IPS-NIHi7 (cell line): ENCODE measurements around the gene MAML3.

Experiments used
- DNase-seq: peaks from one replicate; pipeline ENCODE4 v3.0.0; 2012; ENCODE audit warnings: mixed read lengths; ENCODE audit errors: extremely low spot score

Gene MAML3

DNA sequence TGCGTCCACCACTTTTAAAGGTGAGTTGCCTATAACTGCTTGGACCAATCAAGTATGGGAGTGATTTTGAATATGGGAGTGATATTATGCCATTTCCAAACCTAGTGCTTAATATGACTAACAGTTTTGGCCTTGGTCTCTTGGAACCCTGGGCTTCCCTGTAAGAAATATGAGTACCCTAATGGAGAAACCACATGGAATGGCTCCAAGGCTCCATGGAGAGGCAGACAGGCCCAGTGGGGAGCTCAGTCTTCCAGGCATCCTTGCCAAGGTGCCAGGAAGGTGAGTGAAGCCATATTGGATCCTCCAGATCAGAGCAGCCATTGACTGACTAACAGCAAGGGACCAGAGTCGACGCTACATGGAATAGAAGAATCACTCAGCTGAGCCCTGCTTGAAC is 53.2 kb downstream of the MAML3 start:
- DNase-seq: no peak

DNA sequence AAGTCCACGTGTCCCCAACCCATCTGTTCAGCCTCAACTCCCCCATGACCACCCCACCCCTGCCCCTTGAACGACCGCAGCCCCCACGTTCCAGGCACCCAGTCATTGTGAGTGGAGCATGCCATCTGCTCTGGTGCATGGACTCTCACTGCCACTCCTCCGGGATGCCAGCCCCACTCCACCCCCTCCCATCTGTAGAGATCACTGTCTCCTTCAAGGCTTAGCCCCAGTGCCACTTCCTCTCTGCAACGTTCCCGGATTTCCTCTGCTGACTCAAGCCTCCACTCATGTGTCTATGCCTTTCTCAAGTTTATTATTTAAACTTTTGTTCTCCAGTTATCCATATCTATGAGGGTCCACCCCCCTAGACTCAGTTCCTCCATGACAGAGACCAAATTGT is 54.0 kb downstream of the MAML3 start:
- DNase-seq: no peak

DNA sequence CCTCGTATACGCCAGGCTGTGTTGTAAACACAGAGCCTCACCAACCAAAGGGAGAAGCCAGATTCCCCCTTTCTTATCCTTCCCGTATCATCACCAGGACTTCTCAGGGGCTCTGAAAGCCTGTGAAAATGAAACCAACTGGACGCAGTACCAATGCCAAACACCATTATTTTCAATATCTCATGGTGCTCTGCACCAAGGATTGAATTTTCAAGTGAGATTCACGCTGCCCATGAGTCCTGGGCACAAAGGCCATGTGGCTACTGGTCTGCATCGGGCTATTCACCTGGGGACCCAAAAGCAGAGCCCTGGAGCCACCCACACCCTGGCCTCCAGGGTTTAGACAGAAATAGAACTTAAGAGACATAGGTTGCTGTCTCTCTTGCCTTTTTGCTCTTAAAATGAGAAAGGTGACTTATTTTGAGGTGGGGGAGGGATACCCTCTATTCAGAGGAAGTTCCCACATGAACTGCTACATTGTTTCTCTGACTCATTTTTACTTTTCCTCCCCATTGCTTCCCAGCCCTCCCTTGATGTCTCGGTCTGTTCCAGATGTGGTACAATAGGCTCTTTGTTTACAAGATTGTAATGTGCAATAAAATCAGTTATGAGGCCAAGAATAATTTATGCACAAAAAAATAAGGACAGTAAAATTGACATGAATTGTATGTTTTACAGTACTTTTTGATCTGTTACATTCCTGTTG is 55.4 kb downstream of the MAML3 start:
- no peak for DNase-seq

DNA sequence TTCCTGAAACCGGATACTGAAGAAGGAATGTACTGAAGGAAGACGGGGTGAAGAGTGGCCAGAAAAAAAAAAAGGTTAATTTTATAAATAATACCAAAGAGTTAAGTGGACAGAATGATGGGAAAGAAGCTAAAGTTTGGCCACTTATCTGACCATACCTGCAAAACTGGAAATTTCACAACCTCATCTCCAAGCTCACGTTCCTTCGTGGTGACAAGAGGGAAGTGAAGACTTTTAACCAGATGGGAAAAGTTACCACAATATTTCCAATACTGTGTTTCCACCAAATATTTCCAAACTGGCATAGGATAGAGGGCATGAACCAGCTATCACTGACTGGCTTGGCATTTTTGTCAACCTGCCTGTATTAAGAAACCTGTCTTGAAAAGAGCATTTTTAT is 56.4 kb downstream of the MAML3 start:
- no peak for DNase-seq

DNA sequence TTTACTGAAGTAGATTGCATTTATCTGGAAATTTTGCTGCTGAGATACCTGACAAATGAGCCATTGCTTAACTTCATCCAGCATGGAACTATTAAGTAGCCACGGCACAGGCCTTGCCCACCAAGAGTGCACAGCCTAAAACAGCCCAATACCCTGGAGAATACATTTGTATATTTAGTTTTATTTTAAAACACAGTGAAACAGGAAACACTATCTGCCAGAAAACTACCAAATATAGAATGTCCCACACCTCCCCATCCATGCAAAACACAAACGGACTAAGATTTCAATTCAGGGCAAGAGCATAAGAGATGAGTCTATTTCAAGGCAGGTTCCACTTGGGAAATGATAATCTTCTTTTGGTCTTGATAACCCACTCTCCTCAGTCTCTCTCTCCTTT is 57.1 kb downstream of the MAML3 start:
- no peak for DNase-seq

DNA sequence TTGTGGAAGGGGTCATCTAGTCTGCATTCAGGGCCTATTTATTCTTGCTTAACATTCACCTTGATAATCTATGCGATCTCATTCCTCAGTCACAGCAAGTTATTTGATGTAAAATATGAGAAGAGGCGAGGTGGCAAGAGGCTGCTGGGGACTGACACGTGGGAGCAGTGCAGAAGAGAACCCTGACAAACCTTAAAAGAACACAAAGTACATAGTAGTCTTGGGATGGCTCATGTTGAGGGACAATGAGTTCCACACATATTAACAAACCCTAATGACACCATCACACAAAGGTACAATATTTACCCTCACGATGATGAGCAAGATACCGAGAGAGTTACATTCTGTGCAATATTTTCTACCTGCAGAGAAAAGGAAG is 57.5 kb downstream of the MAML3 start:
- no peak for DNase-seq

DNA sequence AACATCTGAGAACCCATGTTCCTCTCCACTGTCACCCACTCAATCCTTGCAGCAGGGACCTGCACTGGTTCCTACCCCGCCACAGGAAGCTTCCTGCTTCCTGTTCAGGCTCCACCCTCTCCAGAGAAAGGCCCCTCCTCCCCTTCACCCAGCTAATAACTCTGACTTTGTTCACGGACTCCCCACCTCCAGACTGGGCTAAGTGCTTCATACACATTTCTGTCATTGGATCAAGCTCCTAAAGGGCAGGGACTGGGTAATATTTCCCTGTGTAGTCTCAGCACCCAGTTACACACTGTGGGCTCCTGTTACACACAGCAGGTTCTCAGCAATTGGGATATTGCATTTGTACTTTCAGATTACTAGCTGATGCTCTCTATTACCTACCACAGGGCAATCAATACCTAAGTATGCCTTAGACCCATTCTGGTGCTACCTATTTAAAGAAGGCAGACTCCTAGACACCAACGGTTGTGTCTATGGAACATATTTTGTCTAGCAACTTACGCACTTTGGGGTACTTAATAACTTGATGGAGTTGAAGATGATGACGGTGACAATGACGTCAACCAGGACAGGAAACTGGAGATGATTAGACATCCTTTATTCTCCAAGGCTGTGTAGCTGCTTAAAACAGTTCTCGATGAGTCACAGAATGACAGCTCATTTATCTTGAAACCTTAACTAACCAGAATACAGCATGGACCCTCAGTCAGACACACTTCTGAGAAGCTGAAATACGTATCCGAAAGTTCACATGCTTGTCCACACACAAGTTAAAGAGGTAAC is 58.1 kb downstream of the MAML3 start:
- no peak for DNase-seq

DNA sequence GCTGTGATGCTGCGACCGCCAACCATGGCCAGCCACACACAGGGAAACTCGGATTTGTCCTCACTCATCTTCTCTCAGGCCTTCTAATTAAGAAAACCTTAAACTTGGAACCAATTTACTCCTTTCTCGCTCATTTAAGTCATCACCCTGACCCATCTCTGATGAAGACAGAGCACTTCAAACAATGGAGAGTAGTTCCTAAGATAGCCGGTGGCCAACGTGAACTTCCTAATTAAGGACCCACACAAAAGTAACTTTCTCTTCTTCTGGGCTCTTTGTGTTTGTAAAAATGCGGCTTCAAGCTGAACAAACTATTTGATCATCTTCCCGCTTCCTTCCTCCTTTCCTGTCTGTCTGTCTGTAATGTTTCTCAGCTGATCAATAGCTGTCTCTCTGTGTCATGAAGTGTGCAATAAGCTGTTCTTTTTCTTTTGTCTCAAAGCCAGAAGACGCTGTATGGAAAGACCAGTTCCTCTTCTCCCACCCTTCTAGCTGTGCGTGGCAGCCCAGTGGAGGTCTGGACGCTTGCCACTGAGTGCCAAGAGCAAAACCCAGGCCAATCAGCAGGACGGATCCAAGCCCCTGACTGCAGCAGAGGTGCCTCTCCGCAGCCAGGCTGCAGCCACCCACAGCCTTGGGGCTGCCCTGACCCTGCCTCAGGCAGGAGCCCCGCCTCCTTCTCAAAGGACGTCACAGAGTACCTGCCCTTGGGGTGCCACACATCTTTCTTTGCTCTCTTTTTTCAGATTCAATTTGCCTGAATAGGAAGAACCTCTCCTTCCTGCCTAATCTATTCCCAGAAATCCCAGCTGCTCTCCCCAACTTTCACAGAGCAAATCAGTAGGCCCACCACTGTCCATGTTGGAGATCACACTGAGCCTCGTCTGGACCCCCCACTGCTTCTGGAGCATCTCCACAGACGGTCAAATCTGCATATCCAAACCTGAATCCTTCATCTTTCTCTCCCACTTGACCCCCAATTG is 59.3 kb downstream of the MAML3 start:
- peak; percentile 55 for DNase-seq

DNA sequence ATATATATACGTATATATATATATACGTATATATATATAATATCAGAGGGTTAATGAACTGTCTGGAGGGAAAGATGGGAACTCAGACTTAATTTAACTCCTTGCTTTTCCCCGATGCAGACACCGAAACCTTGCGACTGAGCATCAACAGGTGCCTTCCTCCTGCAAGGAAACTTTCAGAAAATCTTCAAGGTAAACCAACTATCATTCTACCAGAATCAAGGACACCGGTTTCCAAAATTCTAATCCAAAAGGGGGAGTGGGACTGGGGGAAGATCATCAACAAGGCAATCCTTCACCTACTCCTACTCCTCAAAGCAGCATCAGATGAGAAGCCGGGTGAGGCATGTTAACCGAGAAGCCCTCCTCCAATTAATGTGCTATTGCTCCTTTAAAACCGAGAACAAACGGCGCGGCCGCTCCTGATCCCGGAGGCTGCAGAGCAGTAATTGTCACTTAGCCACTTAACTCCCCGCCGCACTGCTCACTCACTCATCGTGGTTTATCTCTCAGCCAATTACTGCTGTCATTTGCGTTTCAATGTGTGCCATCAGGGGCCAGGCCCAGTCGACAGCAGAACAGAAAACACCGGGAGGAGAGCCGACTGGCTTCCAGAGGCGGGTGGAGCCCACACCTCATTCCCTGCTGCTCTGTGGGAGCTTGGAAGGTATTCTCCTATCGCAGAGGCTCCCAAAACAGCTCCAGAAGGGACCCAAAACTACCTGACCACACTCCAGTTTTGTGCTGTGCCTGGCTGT is 61.7 kb downstream of the MAML3 start:
- peak; percentile 67 for DNase-seq

DNA sequence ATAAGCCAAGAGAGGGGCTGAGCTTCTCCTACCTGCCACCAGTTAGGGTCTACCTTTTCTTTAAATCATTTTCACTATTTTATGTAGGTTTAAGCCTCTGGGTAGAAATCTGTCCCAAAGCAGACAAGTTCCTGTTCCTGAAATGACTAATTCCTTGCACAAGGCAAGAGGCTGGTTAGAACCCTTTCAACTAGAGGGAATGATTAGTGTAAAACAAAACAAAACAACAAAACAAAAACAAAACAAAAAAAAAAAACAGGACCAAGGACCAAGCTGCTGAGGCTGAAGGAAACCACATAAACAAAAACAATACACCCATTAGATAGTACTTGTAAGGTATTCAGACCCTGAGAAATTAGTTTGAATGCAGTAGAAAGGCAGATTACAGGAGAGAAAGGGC is 62.7 kb downstream of the MAML3 start:
- no peak for DNase-seq

DNA sequence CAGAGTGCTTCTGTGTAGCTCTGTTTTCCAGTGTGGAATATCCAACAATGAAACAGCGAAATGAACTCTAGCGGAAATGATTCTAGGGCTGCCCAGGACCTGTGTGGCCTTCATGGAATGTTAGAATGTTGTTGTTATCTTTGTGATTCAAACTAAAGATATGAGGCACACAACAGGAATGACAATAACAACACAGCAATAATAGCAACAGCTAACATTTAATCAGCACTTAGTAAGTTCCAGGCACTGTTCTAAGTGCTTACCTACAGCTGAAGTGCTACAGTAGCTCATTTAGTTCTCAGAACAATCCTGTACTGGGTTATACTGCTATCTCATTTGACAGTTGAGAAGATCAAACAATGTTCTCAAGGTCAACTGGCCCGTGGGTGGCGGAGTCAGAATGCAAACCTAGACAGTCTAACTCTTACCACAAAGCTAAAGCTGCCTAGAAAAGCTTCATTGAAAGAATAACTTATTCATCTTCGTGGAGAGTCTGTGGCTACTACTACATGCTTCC is 63.7 kb downstream of the MAML3 start:
- no peak for DNase-seq

DNA sequence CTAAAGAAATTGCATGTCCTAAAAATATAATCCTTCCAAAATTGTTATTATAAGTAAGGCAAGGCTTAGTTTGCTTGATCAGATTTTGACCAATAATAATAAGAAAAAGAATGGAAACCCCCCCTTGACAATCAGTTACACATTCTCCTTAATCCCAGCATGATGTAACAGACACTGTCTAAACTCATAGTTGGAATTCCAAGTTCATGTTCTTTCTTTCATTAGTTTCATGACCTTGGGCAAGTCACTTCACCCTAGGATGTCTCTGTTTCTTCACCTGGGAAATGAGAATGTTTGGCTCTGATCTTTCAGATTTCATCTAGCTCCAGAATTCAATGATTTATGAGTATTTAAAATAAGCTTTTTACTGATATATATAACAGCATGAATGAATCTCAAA is 64.8 kb downstream of the MAML3 start:
- DNase-seq: no peak

DNA sequence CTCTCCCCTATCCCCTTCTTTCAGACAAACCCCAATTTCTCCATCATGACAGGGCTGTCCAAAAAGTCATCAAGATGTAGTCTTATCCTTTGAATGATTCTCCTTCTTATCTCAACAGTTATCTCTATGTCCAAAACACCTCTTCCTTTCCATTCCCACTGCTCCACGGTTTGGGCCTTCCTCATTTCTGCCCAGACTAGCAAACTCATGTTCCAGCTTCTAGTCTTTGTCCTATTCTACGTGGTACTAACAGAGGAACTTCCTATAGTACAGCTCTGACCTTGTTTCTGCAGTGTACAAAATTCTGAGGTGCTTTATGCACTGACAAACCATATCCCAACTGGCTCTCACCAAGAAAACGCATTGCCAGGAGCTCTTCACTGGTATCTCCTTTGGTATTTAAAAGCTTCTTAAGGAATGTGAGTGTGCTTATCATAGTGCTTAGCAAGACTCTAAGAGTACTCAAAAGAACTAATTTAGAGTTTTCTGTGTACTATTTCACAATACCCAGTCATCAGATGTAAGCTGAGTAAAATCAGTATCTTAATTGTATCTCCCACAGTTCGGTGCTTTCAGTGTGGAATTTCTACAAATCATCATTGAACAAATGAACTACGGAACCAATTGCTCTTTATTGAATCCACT is 65.5 kb downstream of the MAML3 start:
- no peak for DNase-seq

DNA sequence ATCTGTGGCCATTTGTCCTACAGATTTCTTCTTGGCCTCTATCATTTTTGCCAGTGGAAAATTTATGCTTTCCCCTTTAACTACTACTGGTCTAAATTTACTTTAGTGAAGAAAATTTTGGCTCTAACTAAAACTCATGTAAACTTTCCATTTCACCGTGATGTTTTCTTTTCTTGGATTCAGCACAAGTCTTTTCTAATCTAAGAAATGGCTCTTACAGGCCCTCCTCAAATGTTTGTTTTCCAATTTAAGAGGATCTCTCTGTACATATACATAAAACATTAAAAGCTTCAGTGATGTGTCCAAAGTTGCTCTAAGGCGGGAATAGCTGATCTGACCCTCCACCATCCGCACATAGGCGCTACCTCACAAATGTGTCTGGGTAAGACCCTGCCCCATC is 68.1 kb downstream of the MAML3 start:
- no peak for DNase-seq

DNA sequence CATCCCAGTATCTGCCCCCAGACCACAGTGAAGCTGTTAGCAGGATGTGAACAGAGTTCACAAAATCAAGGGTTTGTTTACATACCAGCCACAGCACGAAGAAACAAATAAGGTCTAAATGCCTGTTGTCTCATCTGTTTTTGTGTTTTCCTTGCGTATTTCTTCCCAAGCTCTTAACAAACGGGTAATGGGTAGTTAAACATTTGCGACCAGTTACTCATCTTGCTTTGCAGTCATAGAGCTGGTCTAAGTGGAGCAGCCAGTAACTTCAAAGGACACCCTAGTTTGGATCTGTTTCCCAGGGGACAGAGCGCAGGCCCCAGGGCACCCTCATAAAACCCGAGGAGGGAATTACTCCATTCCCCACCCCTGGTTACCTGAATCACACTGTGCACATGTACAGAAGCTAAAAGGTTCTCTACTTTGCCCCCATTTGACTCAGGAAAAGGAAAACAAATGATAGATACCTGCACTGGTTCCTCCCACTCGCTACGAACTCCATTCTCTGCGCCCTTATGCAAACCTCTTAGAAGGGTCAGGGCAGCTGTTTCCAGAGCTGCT is 68.8 kb downstream of the MAML3 start:
- no peak for DNase-seq

DNA sequence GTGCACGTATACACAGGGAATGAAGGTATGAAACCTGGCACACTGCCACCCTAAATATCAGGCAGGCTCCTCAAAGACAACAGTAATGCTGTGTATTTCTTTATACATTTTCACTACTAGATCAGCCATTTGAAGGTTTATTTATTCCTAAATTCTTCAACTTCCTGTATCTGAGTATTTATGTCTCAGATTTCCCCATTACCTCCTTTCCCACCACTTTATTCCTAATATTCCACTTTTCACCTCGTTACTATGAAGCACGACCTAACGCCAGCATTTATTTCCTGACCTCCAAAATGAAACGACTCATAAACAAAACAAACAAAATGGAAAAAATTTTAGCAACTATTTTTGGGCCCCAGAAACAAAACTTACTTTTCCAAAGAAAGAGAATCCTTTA is 69.6 kb downstream of the MAML3 start:
- no peak for DNase-seq

DNA sequence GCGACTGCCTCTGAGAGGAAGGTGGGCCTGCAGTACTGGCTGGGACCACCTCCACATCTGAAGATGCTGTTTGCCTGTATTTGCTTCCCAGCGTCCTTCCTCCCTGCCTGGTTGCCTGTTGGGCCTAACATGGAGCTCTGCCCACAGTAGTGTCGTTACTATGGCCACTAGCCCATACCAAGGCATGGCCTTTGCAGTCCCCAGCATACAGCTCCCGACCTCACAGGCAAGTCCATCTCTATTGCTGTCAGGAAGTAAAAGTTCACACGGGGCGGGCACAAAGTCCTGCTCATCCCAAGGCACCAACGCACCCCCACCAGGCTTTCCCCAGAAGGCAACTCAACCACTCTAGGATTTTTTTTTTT is 71.6 kb downstream of the MAML3 start:
- no peak for DNase-seq

DNA sequence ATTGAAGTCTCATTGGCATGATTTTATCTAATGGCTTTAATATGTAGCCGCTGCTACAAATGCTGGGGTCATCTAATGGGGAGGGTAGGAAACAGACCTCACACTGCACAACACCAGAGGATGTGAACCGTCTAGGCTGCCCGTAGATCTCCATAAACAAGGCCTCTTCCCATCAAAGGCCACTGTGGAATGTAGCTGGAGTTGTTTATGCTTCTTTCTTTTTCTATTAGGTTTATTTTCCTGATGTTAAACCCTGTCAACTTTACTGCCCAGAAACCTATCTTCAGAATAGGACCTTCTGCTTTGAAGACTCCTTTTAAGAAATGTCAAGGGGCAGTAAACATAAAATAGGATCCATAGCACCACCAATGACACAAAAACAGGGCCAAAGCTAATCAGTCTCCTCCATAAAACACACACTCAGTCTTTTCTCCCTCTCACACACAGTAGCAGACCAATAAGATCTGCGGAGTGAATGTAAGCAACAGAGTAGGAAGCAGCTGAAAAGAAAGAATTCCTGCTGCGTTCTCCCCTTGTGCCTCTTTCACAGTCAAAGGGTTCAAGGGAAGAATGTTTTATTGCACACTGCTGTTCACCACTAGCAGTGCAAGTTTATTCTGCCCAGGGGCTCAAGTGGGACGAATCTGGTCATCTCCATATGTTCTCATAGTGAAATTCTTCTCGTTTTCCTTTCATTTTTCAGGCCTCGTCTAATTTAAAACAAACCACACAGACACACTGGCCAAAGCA is 72.2 kb downstream of the MAML3 start:
- DNase-seq: no peak

DNA sequence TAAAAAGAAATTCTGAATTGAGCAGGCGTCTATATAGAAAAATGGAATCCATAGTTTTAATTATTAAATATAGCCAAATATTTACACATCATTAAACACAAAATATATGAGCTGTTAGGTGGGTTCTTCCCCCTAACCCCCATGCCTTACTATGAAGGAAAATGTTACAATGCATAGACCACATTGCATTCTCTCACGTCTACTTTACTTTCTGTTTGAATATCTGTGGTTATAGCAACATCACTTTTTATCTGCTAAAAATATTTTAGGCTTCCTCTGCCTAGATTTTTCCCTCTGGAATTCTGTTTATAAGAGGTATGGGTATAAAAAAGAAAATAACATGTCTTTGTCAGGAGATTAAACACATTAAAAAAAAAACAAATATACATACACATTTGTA is 73.1 kb downstream of the MAML3 start:
- DNase-seq: no peak

DNA sequence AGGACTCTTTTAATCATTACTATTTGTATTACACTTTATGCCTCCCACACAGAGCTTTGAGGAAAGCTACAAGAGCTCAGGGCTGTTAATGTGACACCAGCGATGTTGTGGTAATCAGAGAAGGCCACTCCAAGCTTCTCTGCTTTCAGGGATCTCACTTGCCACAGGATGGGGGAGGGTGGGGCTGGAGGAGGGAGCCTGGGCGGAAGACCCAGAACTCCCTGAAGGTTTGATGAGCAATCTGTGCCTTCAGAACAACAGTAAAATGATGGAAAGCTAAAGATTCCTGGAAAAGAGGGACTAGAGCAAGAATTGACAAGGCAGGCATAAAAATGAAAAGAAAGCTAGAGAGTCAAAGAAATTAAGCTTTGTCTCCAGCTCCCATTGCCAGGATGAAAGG is 75.6 kb downstream of the MAML3 start:
- peak; percentile 79 for DNase-seq
